ENCODE measurements around the gene NDUFA8. TPM values are rescaled to one million over a fixed set of nuclear protein-coding genes. Genes with fewer than 3 reads are reported as not detected.

NDUFA8 gene
- total RNA-seq, 2 experiments from 2014 or later: 48.3 to 52.5 TPM

DNA sequence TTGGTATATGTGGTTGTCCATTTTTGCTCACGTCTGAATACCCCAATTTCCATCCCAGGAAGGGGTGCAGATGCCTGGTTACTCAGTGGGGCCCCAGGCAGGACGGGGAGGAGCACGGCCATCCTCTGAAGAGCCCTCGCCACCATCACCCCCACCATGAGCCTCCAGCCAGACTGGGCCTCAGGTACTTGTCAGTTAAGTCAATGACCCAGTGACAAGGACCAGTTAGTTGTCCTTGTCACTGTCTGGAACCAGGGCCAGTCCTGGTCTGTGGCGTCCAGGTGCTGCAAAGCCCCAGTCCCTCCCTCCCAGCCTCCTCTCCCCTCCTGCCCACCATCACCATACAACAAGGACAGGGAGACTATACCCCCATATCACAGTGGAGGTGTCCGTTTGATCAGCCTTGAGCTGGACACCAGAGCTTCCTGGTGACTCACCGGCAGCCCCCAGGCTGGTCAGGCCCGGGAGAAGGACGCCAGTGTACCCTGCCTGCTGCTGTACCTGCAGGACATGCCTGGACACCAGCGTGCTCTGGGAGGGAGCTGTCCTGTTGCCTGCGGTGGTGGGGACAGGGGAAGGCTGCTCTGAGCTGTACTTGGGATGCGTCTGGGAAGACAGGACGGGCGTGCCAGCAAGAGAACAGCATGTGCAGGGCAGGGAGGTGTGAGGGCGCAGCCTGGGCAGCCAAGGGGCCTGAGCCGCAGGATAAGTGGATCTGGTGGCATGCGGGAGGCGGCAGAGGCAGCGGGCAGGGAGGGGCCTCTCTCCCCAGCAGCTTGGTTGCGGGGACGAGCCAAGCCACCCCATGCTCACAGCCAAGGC lies 33.9 kb downstream of the NDUFA8 start:
- H3K9me3 Mint-ChIP-seq: no peaks in the 10 kb centered on the region
- TF ChIP-seq, protein P1, sequence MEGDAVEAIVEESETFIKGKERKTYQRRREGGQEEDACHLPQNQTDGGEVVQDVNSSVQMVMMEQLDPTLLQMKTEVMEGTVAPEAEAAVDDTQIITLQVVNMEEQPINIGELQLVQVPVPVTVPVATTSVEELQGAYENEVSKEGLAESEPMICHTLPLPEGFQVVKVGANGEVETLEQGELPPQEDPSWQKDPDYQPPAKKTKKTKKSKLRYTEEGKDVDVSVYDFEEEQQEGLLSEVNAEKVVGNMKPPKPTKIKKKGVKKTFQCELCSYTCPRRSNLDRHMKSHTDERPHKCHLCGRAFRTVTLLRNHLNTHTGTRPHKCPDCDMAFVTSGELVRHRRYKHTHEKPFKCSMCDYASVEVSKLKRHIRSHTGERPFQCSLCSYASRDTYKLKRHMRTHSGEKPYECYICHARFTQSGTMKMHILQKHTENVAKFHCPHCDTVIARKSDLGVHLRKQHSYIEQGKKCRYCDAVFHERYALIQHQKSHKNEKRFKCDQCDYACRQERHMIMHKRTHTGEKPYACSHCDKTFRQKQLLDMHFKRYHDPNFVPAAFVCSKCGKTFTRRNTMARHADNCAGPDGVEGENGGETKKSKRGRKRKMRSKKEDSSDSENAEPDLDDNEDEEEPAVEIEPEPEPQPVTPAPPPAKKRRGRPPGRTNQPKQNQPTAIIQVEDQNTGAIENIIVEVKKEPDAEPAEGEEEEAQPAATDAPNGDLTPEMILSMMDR (IDR thresholded peaks at IDR 0.05): peak; percentile 7
- H3K4me1 Mint-ChIP-seq (ENCODE audit: low read depth): peaks cover 16% of the 10 kb centered on the region
- H3K4me3 Mint-ChIP-seq: peak overlapping the region; percentile 28
- POLR2A ChIA-PET: interaction anchor here (0.7 to 1.4 kb wide), 3 partner anchors 13 to 139 kb away, joined by 3 read pairs; partner anchors contain the start of genes MRRF and RBM18
- CTCF ChIA-PET: interaction anchor here (0.6 to 13.9 kb wide), 30 partner anchors 8 to 698 kb away, joined by 3 to 315 read pairs (median 4); partner anchors contain the start of genes MORN5, MRRF, NDUFA8 and RBM18
- no peak for ATAC-seq
- H3K27me3 Mint-ChIP-seq: peaks cover 39% of the 10 kb centered on the region
- intact Hi-C loops (cut with micrococcal nuclease): loop anchor here (1.0 kb wide), 1 partner anchor 225 kb away; no protein-coding TSS in a partner anchor
- H3K27ac Mint-ChIP-seq: no peak overlapping the region
- DNase-seq: no peak
- no peaks in the 10 kb centered on the region for H3K36me3 Mint-ChIP-seq (ENCODE audit: low read depth)

DNA sequence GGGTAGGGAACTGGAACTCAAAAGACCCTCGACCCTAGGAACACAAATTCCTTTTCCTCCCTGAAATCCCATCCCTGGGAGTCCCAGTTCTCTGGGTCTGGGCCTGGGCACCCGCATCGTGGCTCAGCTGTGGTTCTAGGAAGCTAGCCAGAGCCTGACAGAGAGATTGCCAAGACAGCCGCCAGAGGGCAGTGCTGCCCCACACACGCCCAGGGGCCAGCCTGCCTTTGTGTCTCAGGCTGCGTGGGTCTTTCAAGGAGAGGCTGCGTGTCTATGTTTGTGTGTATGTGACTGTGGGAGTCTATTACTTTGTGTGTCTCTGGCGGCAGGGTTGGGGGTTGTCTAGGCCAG lies 34.4 kb downstream of the NDUFA8 start:
- Mint-ChIP-seq H3K27ac (no peak overlapping the region), H3K9me3 (no peaks in the 10 kb centered on the region), H3K27me3 (peaks cover 39% of the 10 kb centered on the region), H3K4me1 (ENCODE audit: low read depth) (peaks cover 16% of the 10 kb centered on the region), H3K36me3 (ENCODE audit: low read depth) (no peaks in the 10 kb centered on the region), H3K4me3 (no peak overlapping the region)
- POLR2A ChIA-PET: interaction anchor here (0.8 to 1.4 kb wide), 3 partner anchors 14 to 139 kb away, joined by 3 read pairs; no protein-coding TSS in a partner anchor
- CTCF ChIA-PET: interaction anchor here (0.6 to 13.9 kb wide), 42 partner anchors 9 to 698 kb away, joined by 3 to 315 read pairs (median 4); partner anchors contain the start of genes MORN5, MRRF, NDUFA8 and RBM18
- ATAC-seq: peak; percentile 80
- DNase-seq: peak; percentile 84
- TF ChIP-seq, protein P1 (IDR thresholded peaks at IDR 0.05): peak; percentile 92
- intact Hi-C loops (cut with micrococcal nuclease): loop anchor here (1.0 kb wide), 1 partner anchor 225 kb away; no protein-coding TSS in a partner anchor

DNA sequence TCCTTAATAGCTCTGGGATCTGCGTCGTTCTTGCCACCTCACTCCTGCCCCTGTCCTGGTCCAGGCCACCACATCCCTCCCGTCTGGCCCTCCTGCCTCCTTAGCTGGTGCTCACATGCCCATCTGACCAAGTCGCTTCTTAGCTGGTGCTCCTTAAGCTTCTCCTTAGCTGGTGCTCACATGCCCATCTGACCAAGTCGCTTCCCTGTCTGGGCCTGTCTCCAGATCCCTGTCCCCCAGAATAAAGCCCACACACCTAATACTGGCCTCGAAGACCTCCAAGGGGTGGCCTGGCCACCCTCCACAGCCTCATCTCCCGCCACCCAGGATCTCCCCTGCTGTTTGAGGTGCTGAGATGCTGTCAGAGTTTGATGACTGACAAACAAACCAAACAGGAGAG lies 35.1 kb downstream of the NDUFA8 start:
- no peak overlapping the region for H3K4me3 Mint-ChIP-seq
- H3K27ac Mint-ChIP-seq: no peak overlapping the region
- intact Hi-C loops (cut with micrococcal nuclease): no loop called here
- peaks cover 37% of the 10 kb centered on the region for H3K27me3 Mint-ChIP-seq
- ChIA-PET POLR2A (interaction anchor here (0.8 to 1.4 kb wide), 2 partner anchors 24 to 139 kb away, joined by 3 read pairs; no protein-coding TSS in a partner anchor), CTCF (interaction anchor here (0.6 to 13.9 kb wide), 45 partner anchors 8 to 699 kb away, joined by 3 to 315 read pairs (median 4); partner anchors contain the start of genes MORN5, MRRF, NDUFA8 and RBM18)
- DNase-seq (no peak), ATAC-seq (no peak)
- no peaks in the 10 kb centered on the region for H3K36me3 Mint-ChIP-seq (ENCODE audit: low read depth)
- no peaks in the 10 kb centered on the region for H3K9me3 Mint-ChIP-seq
- H3K4me1 Mint-ChIP-seq (ENCODE audit: low read depth): peaks cover 16% of the 10 kb centered on the region
- TF ChIP-seq, protein P1 (IDR thresholded peaks at IDR 0.05): no peak

DNA sequence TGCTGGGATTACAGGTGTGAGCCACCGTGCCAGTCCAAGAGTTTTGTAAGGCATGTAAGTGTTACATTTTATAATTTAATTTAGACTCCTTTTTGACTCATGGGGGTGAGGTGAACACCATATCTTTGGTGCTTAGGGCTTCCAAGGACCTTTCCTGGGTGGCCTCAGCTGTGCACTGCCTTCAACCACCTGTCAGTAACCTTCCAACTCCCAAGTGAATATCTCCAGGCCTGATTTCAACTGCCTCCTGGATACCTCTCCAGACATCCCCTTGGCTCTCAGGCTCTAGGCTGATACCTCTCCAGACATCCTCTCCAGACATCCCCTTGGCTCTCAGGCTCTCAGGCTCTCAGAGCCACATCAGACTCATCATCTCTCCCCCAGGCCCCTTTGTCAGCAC lies 35.5 kb downstream of the NDUFA8 start:
- no peaks in the 10 kb centered on the region for H3K36me3 Mint-ChIP-seq (ENCODE audit: low read depth)
- H3K4me1 Mint-ChIP-seq (ENCODE audit: low read depth): peaks cover 16% of the 10 kb centered on the region
- ATAC-seq (no peak), DNase-seq (no peak)
- ChIA-PET CTCF (interaction anchor here (0.6 to 13.9 kb wide), 23 partner anchors 8 to 687 kb away, joined by 3 to 315 read pairs (median 5); partner anchors contain the start of gene TTLL11), POLR2A (no interaction called here)
- TF ChIP-seq, protein P1 (IDR thresholded peaks at IDR 0.05): no peak
- no peak overlapping the region for H3K4me3 Mint-ChIP-seq
- H3K27ac Mint-ChIP-seq: no peak overlapping the region
- intact Hi-C loops (cut with micrococcal nuclease): no loop called here
- peaks cover 34% of the 10 kb centered on the region for H3K27me3 Mint-ChIP-seq
- H3K9me3 Mint-ChIP-seq: no peaks in the 10 kb centered on the region
